Activated T-cell treated with anti-CD3 and anti-CD28 coated beads, Interleukin-2, amount 50 U/mL, for 24 hours (primary cell): ENCODE data around the gene HTR1E.

Experiments used
- DNase-seq: peaks from one replicate; pipeline ENCODE4 v3.0.0-alpha.2; 2020
- H3K27ac Mint-ChIP-seq: 2 replicates; pipeline ENCODE4 v1.8.0; 2020; ENCODE audit warnings: mild to moderate bottlenecking, mixed read lengths
- H3K27me3 Mint-ChIP-seq: 2 replicates; pipeline ENCODE4 v1.8.0; 2020; ENCODE audit warnings: mixed read lengths
- H3K36me3 Mint-ChIP-seq: 2 replicates; pipeline ENCODE4 v1.8.0; 2020; ENCODE audit warnings: low read depth, mixed read lengths
- H3K4me1 Mint-ChIP-seq: 2 replicates; pipeline ENCODE4 v1.8.0; 2020; ENCODE audit warnings: low read depth, mixed read lengths
- H3K4me3 Mint-ChIP-seq: 2 replicates; pipeline ENCODE4 v1.8.0; 2020; ENCODE audit warnings: mild to moderate bottlenecking, moderate library complexity, mixed read lengths
- H3K9me3 Mint-ChIP-seq: 2 replicates; pipeline ENCODE4 v1.8.0; 2020; ENCODE audit warnings: mixed read lengths

Gene HTR1E

GRCh38 chr6:87027021-87027420 lies 89.7 kb downstream of the HTR1E start:
- peaks cover 14% of the 10 kb centered on the region for H3K27me3 Mint-ChIP-seq

DNA sequence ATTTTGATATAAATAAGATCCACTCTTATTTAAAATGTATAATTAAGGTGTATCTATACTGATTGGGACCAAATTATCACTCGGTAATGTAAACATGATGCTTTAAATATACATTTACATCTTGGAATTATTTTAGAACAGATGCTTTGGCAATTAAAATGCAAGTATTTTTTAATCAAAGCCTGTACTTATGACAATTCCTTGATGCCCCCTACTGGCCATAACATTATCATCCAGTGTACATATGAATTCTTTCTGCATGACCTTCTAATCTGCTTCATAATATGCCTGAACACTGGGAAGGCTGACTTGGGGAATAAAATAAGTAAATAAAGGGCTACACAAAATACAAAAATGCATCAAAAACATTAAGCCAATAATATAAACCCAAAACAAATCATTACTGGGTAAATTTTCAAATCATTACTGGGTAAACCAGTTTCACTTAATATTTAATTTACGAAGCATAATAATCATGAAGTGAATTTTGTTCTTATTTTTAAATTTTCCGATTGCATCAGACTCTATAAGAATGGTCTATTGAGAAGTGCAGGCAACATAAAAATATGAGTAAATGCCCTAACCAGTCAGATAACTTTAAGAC lies 92.5 kb downstream of the HTR1E start:
- Mint-ChIP-seq H3K4me3 (no peak overlapping the region), H3K9me3 (no peaks in the 10 kb centered on the region), H3K27ac (no peak overlapping the region), H3K27me3 (peaks cover 10% of the 10 kb centered on the region), H3K4me1 (no peaks in the 10 kb centered on the region), H3K36me3 (no peaks in the 10 kb centered on the region)
- no peak for DNase-seq

More at GRCh38 chr6:87027021-87027420, 89.7 kb downstream of the HTR1E start:
- H3K4me1 Mint-ChIP-seq, result no peaks in the 10 kb centered on the region
- no peaks in the 10 kb centered on the region for H3K9me3 Mint-ChIP-seq
- H3K36me3 Mint-ChIP-seq, result no peaks in the 10 kb centered on the region
- H3K27ac Mint-ChIP-seq, result no peak overlapping the region
- DNase-seq, result no peak
- H3K4me3 Mint-ChIP-seq, result no peak overlapping the region

DNA sequence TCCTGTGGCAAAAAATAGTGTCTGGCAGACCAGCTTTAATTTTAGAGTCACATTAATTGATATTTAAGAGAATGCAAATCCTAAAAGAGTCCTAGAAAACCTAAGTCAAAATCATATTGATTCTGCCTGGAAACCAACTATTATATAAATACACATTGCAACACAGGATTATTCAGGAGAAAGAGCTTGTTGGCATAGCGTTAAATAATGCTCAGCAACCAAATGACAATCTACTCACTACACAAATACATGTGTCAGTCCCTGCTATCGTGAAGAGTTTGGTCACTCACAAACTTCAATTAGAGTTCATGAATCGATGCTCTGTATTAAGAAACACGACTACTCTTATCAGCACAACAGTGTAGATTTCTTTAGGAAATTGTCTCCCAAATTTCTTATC lies 103.4 kb downstream of the HTR1E start:
- Mint-ChIP-seq H3K27ac (no peak overlapping the region), H3K4me3 (no peak overlapping the region), H3K9me3 (no peaks in the 10 kb centered on the region), H3K36me3 (no peaks in the 10 kb centered on the region), H3K27me3 (peaks cover 37% of the 10 kb centered on the region), H3K4me1 (no peaks in the 10 kb centered on the region)
- DNase-seq, result no peak

- Mint-ChIP-seq H3K9me3 (no peaks in the 10 kb centered on the region), H3K27me3 (peaks cover 24% of the 10 kb centered on the region), H3K4me1 (no peaks in the 10 kb centered on the region), H3K27ac (no peak overlapping the region), H3K36me3 (no peaks in the 10 kb centered on the region), H3K4me3 (no peak overlapping the region)
- no peak for DNase-seq
These were observed 108.3 kb downstream of the HTR1E start for GRCh38 chr6:87045521-87046075.

DNA sequence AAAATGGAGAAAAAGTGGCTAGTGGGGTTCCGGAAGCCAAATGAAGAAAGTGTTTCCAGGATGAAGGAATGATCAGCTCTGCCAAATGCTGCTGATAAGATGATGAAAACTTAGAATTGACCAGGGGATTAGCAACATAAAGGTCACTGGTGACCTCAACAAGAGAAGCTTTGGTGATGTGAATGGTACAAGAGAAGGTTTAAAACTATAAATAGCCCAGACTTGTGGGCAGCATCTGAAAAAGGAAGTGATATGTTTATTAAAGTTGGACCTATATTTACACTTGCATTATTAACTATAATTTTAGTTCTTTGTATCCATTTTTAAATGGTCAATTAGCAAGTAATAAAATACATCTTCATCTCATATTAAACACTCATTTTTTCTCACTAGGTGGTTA lies 112.5 kb downstream of the HTR1E start:
- no peak for DNase-seq
- no peaks in the 10 kb centered on the region for H3K4me1 Mint-ChIP-seq
- H3K36me3 Mint-ChIP-seq, result no peaks in the 10 kb centered on the region
- no peaks in the 10 kb centered on the region for H3K9me3 Mint-ChIP-seq
- H3K27ac Mint-ChIP-seq, result no peak overlapping the region
- peaks cover 14% of the 10 kb centered on the region for H3K27me3 Mint-ChIP-seq
- H3K4me3 Mint-ChIP-seq, result no peak overlapping the region

DNA sequence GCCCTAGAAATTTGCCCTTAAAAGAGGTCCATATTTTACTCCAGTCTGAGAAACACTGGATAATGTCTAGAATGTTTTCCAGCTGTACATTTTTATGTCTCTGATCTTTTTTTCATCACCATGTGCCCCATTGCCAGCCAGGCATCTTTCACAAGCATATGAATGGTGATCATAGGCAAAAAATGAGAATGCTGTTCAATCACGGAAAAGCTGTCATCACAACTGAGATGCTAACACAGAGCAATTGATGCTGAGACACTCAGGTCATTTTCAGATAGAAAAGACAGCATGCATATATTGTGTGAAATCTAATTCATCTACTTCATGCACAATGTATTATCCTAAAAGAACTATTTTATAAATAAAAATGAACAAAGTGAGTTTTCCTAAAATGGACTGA lies 116.0 kb downstream of the HTR1E start:
- Mint-ChIP-seq H3K9me3 (no peaks in the 10 kb centered on the region), H3K4me1 (no peaks in the 10 kb centered on the region), H3K27me3 (peaks cover 23% of the 10 kb centered on the region), H3K36me3 (no peaks in the 10 kb centered on the region), H3K27ac (no peak overlapping the region), H3K4me3 (no peak overlapping the region)
- DNase-seq, result no peak

- no peak overlapping the region for H3K4me3 Mint-ChIP-seq
- H3K9me3 Mint-ChIP-seq, result no peaks in the 10 kb centered on the region
- no peaks in the 10 kb centered on the region for H3K4me1 Mint-ChIP-seq
- no peaks in the 10 kb centered on the region for H3K36me3 Mint-ChIP-seq
- no peak overlapping the region for H3K27ac Mint-ChIP-seq
- DNase-seq, result no peak
- H3K27me3 Mint-ChIP-seq, result peaks cover 28% of the 10 kb centered on the region
These were observed 117.0 kb downstream of the HTR1E start for GRCh38 chr6:87054143-87054833.

DNA sequence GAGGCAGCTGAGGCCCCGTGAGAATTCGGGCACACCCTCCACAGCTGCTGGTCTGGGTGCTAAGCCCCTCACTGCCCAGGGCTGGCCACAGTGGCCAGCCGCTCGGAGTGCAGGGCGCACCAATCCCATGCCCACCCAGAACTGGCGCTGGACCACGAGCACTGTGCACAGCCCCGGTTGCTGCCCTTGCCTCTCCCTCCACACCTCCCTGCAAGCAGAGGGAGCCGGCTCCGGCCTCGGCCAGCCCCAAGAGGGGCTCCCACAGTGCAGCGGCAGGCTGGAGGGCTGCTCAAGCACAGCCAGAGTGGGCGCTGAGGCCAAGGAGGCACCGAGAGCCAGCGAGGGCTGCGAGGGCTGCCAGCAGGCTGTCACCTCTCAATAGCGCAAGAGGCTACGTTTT lies 122.6 kb downstream of the HTR1E start:
- Mint-ChIP-seq H3K36me3 (no peaks in the 10 kb centered on the region), H3K4me3 (no peak overlapping the region), H3K27me3 (peaks cover 22% of the 10 kb centered on the region), H3K27ac (no peak overlapping the region), H3K4me1 (no peaks in the 10 kb centered on the region), H3K9me3 (no peaks in the 10 kb centered on the region)
- no peak for DNase-seq

GRCh38 chr6:87065117-87065516 lies 127.8 kb downstream of the HTR1E start:
- peaks cover 3% of the 10 kb centered on the region for H3K4me1 Mint-ChIP-seq
- H3K27me3 Mint-ChIP-seq, result peaks cover 19% of the 10 kb centered on the region
- H3K36me3 Mint-ChIP-seq, result no peaks in the 10 kb centered on the region
- H3K27ac Mint-ChIP-seq, result no peak overlapping the region
- H3K9me3 Mint-ChIP-seq, result no peaks in the 10 kb centered on the region
- H3K4me3 Mint-ChIP-seq, result no peak overlapping the region
- no peak for DNase-seq
